OCI-LY1 (cell line): ENCODE measurements around the gene NAT14.

ENCODE experiments used
- H2AFZ ChIP-seq: fragments of 200-600 bp; sonication (generic), shearing (Covaris generic); 2 replicates; pipeline ENCODE4 v1.6.0; 2014; ENCODE audit warnings: antibody characterized with exemption, mild to moderate bottlenecking, low read length
- H3F3A ChIP-seq: fragments of 200-600 bp; sonication (generic), shearing (Covaris generic); 2 replicates; pipeline ENCODE4 v1.6.0; 2014; ENCODE audit warnings: mild to moderate bottlenecking, antibody characterized with exemption, low read length, moderate library complexity; ENCODE audit not compliant: insufficient read depth
- H3K27ac ChIP-seq: fragments of 200-600 bp; sonication (generic); 2 replicates; pipeline ENCODE4 v1.5.1; 2014; ENCODE audit warnings: low read length, mixed run types, mild to moderate bottlenecking, low read depth; ENCODE audit not compliant: poor library complexity, severe bottlenecking
- H3K27me3 ChIP-seq: fragments of 200-600 bp; sonication (generic); 2 replicates; pipeline ENCODE4 v1.6.0; 2014; ENCODE audit warnings: antibody characterized with exemption, mild to moderate bottlenecking, low read length, moderate library complexity; ENCODE audit not compliant: insufficient read depth
- H3K36me3 ChIP-seq: fragments of 200-600 bp; sonication (generic); 2 replicates; pipeline ENCODE4 v1.6.1; 2014; ENCODE audit warnings: mild to moderate bottlenecking, antibody characterized with exemption, low read length, moderate library complexity, mixed read lengths; ENCODE audit not compliant: insufficient read depth
- H3K4me1 ChIP-seq: fragments of 200-600 bp; sonication (generic); 2 replicates; pipeline ENCODE4 v1.5.1; 2014; ENCODE audit warnings: mild to moderate bottlenecking, low read length, moderate library complexity; ENCODE audit not compliant: insufficient read depth, severe bottlenecking
- H3K4me2 ChIP-seq: fragments of 200-600 bp; sonication (generic), shearing (Covaris generic); 2 replicates; pipeline ENCODE4 v1.6.1; 2014; ENCODE audit warnings: low read length
- H3K4me3 ChIP-seq: fragments of 200-600 bp; sonication (generic); 2 replicates; pipeline ENCODE4 v1.5.1; 2014; ENCODE audit warnings: low read length, low read depth, mild to moderate bottlenecking, mixed read lengths; ENCODE audit not compliant: poor library complexity, severe bottlenecking
- H3K79me2 ChIP-seq: fragments of 200-600 bp; shearing (Covaris generic); 2 replicates; pipeline ENCODE4 v1.6.1; 2016; ENCODE audit warnings: mixed run types, low read length, mixed read lengths; ENCODE audit not compliant: insufficient read depth
- H3K9ac ChIP-seq: fragments of 200-600 bp; sonication (generic), shearing (Covaris generic); 2 replicates; pipeline ENCODE4 v1.6.1; 2014; ENCODE audit warnings: mild to moderate bottlenecking, low read length, mixed read lengths
- H3K9me2 ChIP-seq: fragments of 200-600 bp; sonication (generic), shearing (Covaris generic); 2 replicates; pipeline ENCODE4 v1.6.1; 2014; ENCODE audit warnings: low read depth, mild to moderate bottlenecking, low read length, mixed read lengths
- H3K9me3 ChIP-seq: fragments of 200-600 bp; shearing (Covaris generic); 2 replicates; pipeline ENCODE4 v1.6.1; 2014; ENCODE audit warnings: low read length, mixed read lengths
- H4K20me1 ChIP-seq: fragments of 200-600 bp; sonication (generic), shearing (Covaris generic); 2 replicates; pipeline ENCODE4 v1.6.0; 2016; ENCODE audit warnings: mild to moderate bottlenecking, low read length; ENCODE audit not compliant: insufficient read depth
- EZH2 ChIP-seq: fragments of 200-600 bp; sonication (generic), shearing (Covaris generic); IDR thresholded peaks from 2 replicates; pipeline ENCODE4 v1.8.0; 2017; ENCODE audit warnings: borderline replicate concordance, mixed run types, mild to moderate bottlenecking, antibody characterized with exemption, low read length, moderate library complexity, mixed read lengths
- TF ChIP-seq, protein P1 (sequence below): fragments of 200-600 bp; sonication (generic), shearing (Covaris generic); IDR thresholded peaks from 2 replicates; pipeline ENCODE4 v1.5.1; 2017; ENCODE audit warnings: mild to moderate bottlenecking, antibody characterized with exemption, low read length, moderate library complexity, mixed read lengths

NAT14 gene

GRCh38 chr19:55535173-55535964, 50.4 kb downstream of the NAT14 start:
- H3F3A ChIP-seq, result no peaks in the 10 kb centered on the region
- H3K4me2 ChIP-seq, result no peak overlapping the region
- no peak overlapping the region for H3K27ac ChIP-seq
- no peaks in the 10 kb centered on the region for H4K20me1 ChIP-seq
- no peaks in the 10 kb centered on the region for H3K4me1 ChIP-seq
- H3K9me3 ChIP-seq, result no peaks in the 10 kb centered on the region
- no peak for TF ChIP-seq EZH2
- TF ChIP-seq, protein P1, sequence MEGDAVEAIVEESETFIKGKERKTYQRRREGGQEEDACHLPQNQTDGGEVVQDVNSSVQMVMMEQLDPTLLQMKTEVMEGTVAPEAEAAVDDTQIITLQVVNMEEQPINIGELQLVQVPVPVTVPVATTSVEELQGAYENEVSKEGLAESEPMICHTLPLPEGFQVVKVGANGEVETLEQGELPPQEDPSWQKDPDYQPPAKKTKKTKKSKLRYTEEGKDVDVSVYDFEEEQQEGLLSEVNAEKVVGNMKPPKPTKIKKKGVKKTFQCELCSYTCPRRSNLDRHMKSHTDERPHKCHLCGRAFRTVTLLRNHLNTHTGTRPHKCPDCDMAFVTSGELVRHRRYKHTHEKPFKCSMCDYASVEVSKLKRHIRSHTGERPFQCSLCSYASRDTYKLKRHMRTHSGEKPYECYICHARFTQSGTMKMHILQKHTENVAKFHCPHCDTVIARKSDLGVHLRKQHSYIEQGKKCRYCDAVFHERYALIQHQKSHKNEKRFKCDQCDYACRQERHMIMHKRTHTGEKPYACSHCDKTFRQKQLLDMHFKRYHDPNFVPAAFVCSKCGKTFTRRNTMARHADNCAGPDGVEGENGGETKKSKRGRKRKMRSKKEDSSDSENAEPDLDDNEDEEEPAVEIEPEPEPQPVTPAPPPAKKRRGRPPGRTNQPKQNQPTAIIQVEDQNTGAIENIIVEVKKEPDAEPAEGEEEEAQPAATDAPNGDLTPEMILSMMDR, result no peak
- no peaks in the 10 kb centered on the region for H3K36me3 ChIP-seq
- H3K79me2 ChIP-seq, result no peaks in the 10 kb centered on the region
- no peak overlapping the region for H3K9ac ChIP-seq
- no peaks in the 10 kb centered on the region for H3K9me2 ChIP-seq
- H3K4me3 ChIP-seq, result no peak overlapping the region
- no peaks in the 10 kb centered on the region for H3K27me3 ChIP-seq
- no peak overlapping the region for H2AFZ ChIP-seq

DNA sequence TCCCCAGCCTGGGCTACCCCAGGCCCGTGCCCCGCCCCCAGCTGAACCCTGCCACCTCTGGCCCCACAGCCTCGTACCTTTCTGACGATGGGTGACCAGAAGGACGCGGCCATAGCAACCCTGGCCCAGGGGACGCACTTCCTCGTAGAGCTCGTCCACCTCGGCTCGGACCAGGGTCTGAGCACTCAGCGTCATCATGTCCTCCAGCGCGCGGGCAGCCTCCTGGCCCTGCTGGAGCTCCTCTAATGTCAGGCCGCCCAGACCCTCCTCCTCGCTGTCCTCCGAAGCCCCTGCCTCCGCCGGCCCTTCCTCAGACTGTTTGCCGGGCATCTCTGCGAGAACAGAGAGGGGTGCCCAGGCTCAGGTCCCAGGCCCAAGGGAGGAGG, 51.0 kb downstream of the NAT14 start:
- H3K36me3 ChIP-seq, result no peaks in the 10 kb centered on the region
- H3K27me3 ChIP-seq, result no peaks in the 10 kb centered on the region
- no peaks in the 10 kb centered on the region for H3K4me1 ChIP-seq
- no peak overlapping the region for H3K4me3 ChIP-seq
- no peak overlapping the region for H3K27ac ChIP-seq
- H3K9me2 ChIP-seq, result no peaks in the 10 kb centered on the region
- no peak overlapping the region for H3K9ac ChIP-seq
- H2AFZ ChIP-seq, result no peak overlapping the region
- no peaks in the 10 kb centered on the region for H3F3A ChIP-seq
- TF ChIP-seq EZH2, result no peak
- TF ChIP-seq, protein P1, result no peak
- no peak overlapping the region for H3K4me2 ChIP-seq
- H3K79me2 ChIP-seq, result no peaks in the 10 kb centered on the region
- H4K20me1 ChIP-seq, result no peaks in the 10 kb centered on the region
- no peaks in the 10 kb centered on the region for H3K9me3 ChIP-seq

DNA sequence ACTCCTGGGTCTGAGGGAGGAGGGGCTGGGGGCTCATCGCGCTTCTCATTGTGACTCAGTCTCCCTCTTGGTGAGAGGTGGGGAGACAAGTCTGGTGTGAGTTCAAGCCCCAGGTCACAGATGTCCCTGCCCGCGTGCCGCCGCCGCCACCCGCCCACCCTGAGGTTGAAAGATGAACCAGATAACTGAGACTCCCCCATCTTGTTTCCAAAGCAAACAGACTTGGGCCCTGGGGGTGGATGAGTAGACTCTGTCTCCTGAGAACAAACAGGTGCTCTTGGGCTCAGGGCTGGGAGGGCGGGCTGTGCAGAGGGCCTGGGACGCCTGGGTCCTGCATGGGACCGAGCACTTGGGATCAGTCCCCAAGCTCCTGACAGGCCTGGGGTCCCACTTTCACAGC, 51.4 kb downstream of the NAT14 start:
- Histone ChIP-seq H3K9me3 (no peaks in the 10 kb centered on the region), H4K20me1 (no peaks in the 10 kb centered on the region), H3K4me1 (no peaks in the 10 kb centered on the region), H3K9ac (no peak overlapping the region), H3K4me2 (no peak overlapping the region), H3K9me2 (no peaks in the 10 kb centered on the region), H2AFZ (no peak overlapping the region), H3K27ac (no peak overlapping the region), H3F3A (no peaks in the 10 kb centered on the region), H3K27me3 (no peaks in the 10 kb centered on the region), H3K79me2 (no peaks in the 10 kb centered on the region), H3K4me3 (no peak overlapping the region), H3K36me3 (no peaks in the 10 kb centered on the region)
- TF ChIP-seq EZH2, result no peak
- TF ChIP-seq, protein P1, result no peak
